ENCODE results near the gene ASB1.
"Not testable (repeated sequence)": the region's sequence is repeated elsewhere in the genome, so short reads cannot be mapped to it uniquely, and the experiment has no call there.

The ASB1 gene

DNA sequence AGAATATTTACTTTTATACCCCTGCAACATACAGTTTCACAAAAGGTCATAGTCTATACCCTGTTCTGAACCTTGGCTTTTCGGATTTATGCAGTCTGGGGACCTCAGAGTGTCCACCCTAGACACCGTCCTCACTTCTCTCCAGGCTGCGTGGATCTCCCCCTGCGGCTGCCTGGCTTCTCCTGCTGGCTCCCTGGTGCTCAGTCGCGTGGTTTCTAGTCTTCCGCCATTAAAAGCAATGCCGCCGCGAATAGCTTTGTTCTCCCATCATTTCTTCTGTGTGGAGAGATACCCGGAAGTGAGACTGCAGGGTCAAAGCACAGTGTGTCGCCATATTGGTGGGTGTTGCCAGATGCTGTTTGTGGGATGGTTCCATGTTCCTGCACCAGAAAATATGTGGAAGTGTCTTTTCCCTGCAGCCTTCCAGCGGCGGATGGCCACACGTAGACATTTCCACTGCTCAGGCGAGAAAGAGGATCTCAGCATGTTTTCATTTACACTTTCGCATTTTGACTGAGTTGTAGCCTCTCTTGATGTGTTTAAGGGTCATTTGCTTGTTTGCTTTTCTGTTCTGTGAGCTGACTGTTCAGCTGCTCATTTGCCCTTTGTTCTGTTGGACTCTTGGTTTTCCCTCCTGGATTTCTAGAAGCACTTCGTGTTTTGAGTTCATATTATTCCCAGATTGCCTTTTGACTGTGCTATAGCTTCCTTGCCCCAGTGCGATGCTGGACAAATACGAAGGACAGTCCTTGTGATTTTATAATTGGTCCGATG, 22.9 kb upstream of the ASB1 start:
- no peak for DNase-seq (ENCODE audit: low read depth in 2 of 2, low spot score in 1 of 2)

GRCh38 chr2:238404406-238405216, 22.1 kb upstream of the ASB1 start:
- no peak for DNase-seq (ENCODE audit: low read depth in 2 of 2, low spot score in 1 of 2)

GRCh38 chr2:238405217-238405555, 21.5 kb upstream of the ASB1 start:
- not testable (repeated sequence) for DNase-seq (ENCODE audit: low read depth in 2 of 2, low spot score in 1 of 2)

GRCh38 chr2:238406221-238406997, 20.3 kb upstream of the ASB1 start:
- DNase-seq (ENCODE audit: low read depth in 2 of 2, low spot score in 1 of 2), result no peak

DNA sequence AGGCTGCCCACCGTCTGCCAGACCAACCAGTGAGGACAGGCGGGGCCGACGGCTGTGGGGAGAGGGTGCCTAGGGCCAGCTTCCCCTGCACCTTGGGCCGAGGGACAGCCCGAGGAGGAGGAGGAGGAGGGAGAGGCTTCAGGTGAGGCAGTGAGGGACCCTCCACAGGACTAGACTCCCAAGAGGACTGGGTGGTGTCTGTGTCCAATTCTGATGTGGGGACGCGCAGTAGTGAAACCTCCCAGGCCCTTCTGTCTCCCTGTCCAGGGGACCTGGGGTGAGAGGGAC, 19.8 kb upstream of the ASB1 start:
- DNase-seq (ENCODE audit: low read depth in 2 of 2, low spot score in 1 of 2), result no peak

DNA sequence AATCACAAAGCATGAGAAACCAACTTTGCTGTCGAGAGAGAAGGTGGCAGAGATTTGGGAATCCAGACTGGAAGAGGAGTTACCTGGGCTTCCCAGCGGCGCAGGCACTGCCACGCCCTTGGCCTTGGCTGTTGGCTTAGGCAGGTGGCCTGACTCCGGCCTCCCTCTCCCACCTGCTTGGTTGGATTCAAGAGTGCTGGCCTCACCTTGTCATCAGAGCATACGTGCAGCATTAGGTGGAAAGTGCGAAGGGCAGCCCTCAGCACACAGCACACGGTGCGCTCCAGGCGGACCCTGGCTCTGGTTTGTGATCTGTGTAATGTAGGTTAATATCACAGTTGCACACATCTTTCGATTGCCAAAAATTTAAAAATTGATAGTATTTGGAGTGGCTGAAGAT, 19.2 kb upstream of the ASB1 start:
- DNase-seq (ENCODE audit: low read depth in 2 of 2, low spot score in 1 of 2), result no peak

DNA sequence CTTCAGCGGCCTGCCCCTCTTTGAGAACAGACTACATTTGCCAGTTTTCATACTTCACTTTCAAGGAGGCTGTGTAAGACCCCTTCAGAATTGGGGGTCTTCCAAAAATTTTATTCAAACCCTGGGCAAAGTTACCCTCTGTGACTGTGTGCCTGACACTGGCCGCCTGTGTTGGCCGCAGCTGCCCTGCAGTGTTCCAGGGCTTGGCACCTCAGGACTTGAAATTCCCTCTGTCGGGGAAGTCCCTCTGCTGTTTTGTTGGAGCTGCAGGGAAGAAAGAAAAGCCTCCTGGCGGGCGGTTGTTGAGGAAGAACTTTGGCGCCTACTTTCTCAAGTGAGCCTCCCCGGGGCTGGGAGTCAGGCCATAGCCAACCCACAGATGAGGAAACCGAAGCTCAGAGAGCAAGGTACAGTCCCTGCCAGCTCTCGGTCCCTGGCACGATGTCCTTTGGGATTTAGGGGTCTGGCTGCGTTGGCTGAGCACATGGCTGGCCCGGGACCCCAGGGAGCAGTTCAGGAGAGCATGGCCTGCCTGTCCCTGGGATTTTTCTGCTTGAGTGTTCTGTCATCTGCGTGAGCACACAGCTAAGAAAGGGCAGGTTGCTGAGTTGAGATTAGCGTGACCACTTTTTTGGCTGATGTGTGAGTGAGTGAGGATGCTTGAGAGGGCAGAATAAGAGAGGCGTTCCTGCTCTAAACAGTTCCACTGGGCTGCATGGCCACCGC, 17.9 kb upstream of the ASB1 start:
- DNase-seq (ENCODE audit: low read depth in 2 of 2, low spot score in 1 of 2), result no peak

DNA sequence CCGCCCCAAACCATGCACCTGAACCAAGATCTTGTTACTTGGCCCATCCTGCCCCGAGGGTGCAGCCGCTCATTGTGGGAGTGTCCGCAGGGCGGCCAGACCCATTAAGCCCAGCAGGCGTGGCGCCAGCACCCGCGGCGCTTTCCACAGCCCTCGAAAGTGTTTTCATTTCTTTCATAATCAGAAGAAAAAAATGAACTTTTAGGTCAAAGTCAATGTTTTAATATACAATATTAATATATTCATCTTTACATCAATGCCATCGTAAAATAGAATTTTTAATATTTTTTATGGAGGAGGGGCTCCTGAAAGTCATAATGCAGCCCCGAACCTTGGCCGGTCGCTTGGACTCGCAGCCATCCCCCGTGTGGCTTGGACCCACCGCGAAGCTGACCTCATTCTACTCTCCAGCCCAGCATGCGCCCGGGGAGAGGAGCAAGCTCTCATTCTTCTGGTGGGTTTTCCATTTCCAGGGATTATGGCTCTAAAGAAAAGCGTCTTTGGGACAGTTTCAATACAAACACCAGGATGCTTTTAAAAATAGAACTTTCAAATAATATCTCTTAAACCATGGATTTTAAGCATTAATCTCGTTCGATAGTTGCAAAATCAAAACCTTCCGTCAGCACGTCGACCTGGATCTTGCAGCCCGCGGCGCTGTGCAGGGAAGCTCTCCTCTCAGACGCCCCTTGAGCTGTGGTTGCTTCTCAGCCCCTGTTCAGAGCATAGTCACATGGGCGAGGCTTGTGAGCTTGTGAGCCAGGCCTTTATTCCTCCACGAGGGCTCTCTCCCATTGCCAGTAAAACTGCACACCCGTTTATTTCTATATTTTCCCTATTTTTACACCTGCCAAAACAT, 17.2 kb upstream of the ASB1 start:
- DNase-seq (ENCODE audit: low read depth in 2 of 2, low spot score in 1 of 2), result no peak

- no peak for DNase-seq (ENCODE audit: low read depth in 2 of 2, low spot score in 1 of 2)
Observed at GRCh38 chr2:238412067-238412767, 14.5 kb upstream of the ASB1 start.

DNA sequence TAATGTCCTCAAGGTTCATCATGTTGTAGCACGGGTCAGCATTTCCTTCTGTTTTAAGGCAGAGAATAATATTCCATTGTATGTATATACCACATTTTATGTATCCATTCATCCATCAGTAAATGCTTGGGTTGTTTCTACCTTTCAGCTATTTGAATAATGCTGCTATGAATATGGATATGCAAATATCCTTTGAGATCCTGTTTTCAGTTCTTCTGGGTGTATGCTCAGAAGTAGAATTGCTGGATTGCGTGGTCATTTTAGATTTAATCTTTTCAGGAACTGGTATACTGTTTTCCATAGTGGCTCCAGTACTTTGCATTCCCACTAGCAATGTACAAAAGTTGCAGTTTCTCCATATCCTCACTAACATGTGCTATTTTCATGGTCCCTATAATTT, 13.4 kb upstream of the ASB1 start:
- DNase-seq (ENCODE audit: low read depth in 2 of 2, low spot score in 1 of 2), result no peak

DNA sequence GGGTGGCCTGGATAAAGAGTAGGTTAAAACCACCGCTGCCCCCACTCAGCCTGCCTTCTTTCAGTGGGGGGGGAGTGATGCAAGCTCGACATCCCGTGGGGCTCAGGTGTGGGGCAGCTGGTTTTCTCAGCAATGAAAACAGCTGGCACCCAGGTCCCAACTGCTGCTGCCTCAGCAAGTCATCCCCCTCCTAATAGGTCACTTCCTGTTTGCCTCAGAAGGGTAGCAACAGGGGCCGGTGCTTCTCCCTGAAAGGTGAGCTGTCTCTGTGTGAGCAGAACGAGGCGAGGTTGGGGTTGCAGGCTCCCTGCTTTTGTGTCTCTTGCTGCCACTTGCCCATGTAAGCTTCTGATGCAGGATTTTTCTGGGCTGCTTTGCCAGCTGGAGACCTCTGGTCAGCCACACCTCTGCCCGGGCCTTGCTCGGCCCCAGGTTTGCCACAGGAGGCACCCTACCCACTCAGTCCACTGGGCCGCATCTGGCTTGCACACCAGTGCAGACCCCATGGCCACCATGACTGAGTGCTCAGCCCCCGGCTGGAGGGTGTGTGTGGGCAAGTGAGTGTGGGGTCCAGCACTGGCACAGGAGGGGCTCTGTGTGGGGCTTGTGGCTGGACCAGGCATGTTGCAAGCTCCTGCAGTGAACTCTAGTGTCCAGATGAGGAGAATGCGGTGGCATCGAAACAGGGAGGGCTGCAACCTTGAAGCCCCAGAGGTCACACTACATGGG, 11.5 kb upstream of the ASB1 start:
- no peak for DNase-seq (ENCODE audit: low read depth in 2 of 2, low spot score in 1 of 2)

GRCh38 chr2:238415893-238416292, 10.8 kb upstream of the ASB1 start:
- no peak for DNase-seq (ENCODE audit: low read depth in 2 of 2, low spot score in 1 of 2)

GRCh38 chr2:238418196-238418998, 8.3 kb upstream of the ASB1 start:
- DNase-seq (ENCODE audit: low read depth in 2 of 2, low spot score in 1 of 2), result no peak

GRCh38 chr2:238418999-238419546, 7.7 kb upstream of the ASB1 start:
- no peak for DNase-seq (ENCODE audit: low read depth in 2 of 2, low spot score in 1 of 2)

DNA sequence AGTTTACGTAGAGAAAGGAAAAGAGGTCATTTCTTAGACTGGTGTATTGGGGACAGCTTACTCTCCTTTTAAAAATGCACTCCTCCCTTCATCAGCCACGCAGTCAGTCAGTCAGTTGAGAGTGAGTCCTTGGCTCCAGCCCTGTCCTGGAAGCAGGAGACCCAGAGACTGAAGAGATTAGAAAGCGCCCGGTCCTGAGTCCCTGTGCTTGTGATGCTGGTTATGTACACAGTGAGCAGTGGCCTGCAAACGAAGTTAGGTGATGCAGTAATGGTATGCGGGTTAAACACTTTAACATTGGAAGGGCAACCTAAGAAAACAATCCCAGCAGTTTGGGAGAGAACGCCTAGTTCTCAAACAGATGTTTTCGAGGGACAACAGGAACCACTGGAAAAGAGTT, 6.3 kb upstream of the ASB1 start:
- DNase-seq (ENCODE audit: low read depth in 2 of 2, low spot score in 1 of 2), result no peak

- DNase-seq (ENCODE audit: low read depth in 2 of 2, low spot score in 1 of 2), result no peak
Observed at GRCh38 chr2:238420878-238421694, 5.6 kb upstream of the ASB1 start.

- DNase-seq (ENCODE audit: low read depth in 2 of 2, low spot score in 1 of 2), result no peak
Observed at GRCh38 chr2:238421695-238422035, 5.1 kb upstream of the ASB1 start.

All from stimulated activated CD8-positive, alpha-beta memory T cell treated with anti-CD3 and anti-CD28 coated beads, Interleukin-4, amount 100 ng/mL, for 1 hour (primary cell).